Mammary epithelial cell (primary cell): ENCODE measurements around the gene AJM1.
"Not testable (repeated sequence)": the region's sequence is repeated elsewhere in the genome, so short reads cannot be mapped to it uniquely, and the experiment has no call there.

Experiments used
- CTCF ChIP-seq, 2 donors: IDR thresholded peaks in 1 of 2; conservative IDR thresholded peaks in 1 of 2; 2 replicates each; pipeline ENCODE4 v1.5.1; 2011 to 2012; ENCODE audit warnings: inconsistent platforms in 2 of 2, low read length in 2 of 2, mild to moderate bottlenecking in 2 of 2, control low read depth in 1 of 2, low read depth in 1 of 2; ENCODE audit not compliant: insufficient read depth in 1 of 2; ENCODE audit errors: extremely low read depth in 1 of 2
- EZH2 ChIP-seq: IDR thresholded peaks from 2 replicates; pipeline ENCODE4 v1.6.1; 2012; ENCODE audit warnings: low read length, inconsistent platforms, borderline replicate concordance

DNA sequence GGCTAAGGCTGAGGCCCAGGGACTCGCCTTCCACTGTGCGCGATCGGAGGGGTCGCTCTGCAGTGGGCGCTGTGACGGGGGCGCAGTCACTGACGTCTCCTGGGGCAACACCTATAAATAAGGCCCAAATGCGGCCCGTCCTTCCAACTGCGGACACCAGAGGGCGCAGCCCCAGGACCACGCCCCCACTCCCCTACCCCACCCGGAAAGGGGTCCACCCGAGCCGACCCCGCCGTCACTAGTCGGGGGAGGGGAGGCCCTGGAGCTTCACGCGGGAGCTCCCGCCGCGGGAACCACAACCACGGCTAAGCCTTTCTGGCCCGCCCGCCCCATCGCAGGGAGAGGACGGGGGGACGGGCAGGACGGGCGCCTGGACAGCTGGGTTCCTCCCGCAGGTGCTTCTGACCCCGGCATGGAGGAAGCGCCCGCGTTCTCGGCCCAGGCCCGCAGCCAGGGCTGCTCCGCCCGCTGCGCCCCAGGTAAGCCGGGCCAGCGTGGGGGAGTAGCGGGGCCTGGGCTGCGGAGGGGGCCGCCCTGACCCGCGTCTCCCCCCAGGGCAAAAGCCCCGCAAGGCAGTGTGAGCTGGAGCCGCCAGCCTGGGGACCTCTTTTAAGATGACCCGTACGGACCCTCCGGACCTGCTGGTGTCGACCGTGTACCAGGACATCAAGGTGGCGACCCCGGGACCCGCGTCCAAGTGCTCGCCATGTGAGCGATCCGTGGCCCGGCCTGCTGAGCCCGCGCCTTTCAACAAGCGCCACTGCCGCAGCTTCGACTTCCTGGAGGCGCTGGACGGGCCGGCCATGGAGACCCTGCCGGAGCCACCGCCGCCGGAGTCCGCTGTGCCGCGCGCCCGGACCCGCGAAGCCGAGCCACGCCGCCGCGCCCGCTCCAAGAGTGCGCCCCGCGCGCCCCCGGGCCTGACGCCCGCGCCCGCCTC is 1.8 kb downstream of the AJM1 start:
- TF ChIP-seq CTCF (conservative IDR thresholded peaks at IDR 0.05 in 1 of 2, IDR thresholded peaks at IDR 0.05 in 1 of 2; ENCODE audit: extremely low read depth in 1 of 2, insufficient read depth in 1 of 2, low read depth in 1 of 2, low read length in 2 of 2) = peak in 1 of 2 donors; percentile 46
- TF ChIP-seq EZH2 = not testable (repeated sequence)
